DOHH2 (cell line): ENCODE data around the gene BCORL1.

Experiments used
- H3F3A ChIP-seq: fragments of 200-600 bp; sonication (generic), shearing (Covaris generic); 2 replicates; pipeline ENCODE4 v1.6.0; 2016; ENCODE audit warnings: antibody characterized with exemption, mild to moderate bottlenecking; ENCODE audit not compliant: control insufficient read depth, insufficient read depth
- H3K27ac ChIP-seq: fragments of 200-600 bp; sonication (generic); 2 replicates; pipeline ENCODE4 v1.5.1; 2014; ENCODE audit warnings: low read depth, mild to moderate bottlenecking, low read length, moderate library complexity
- H3K27me3 ChIP-seq: fragments of 200-600 bp; sonication (generic); 2 replicates; pipeline ENCODE4 v1.6.1; 2014; ENCODE audit warnings: mild to moderate bottlenecking, low read length, mixed read lengths; ENCODE audit not compliant: control insufficient read depth
- H3K36me3 ChIP-seq: fragments of 200-600 bp; sonication (generic); 2 replicates; pipeline ENCODE4 v1.6.1; 2014; ENCODE audit warnings: mild to moderate bottlenecking, low read length, moderate library complexity, mixed read lengths; ENCODE audit not compliant: control insufficient read depth
- H3K4me1 ChIP-seq: fragments of 200-600 bp; sonication (generic); 2 replicates; pipeline ENCODE4 v1.6.1; 2014; ENCODE audit warnings: mild to moderate bottlenecking, low read length, mixed read lengths; ENCODE audit not compliant: control insufficient read depth
- H3K4me2 ChIP-seq: fragments of 200-600 bp; sonication (generic); 2 replicates; pipeline ENCODE4 v1.6.0; 2014; ENCODE audit warnings: mild to moderate bottlenecking, low read length, moderate library complexity
- H3K4me3 ChIP-seq: fragments of 200-600 bp; sonication (generic); 2 replicates; pipeline ENCODE4 v1.5.1; 2014; ENCODE audit warnings: mild to moderate bottlenecking, low read length, mixed read lengths
- H3K79me2 ChIP-seq: fragments of 200-600 bp; sonication (generic); 2 replicates; pipeline ENCODE4 v1.6.1; 2014; ENCODE audit warnings: mild to moderate bottlenecking, low read length, mixed read lengths; ENCODE audit not compliant: control insufficient read depth
- H3K9me2 ChIP-seq: fragments of 200-600 bp; sonication (generic); replicated peaks from 2 replicates; pipeline ENCODE4 v1.6.1; 2014; ENCODE audit warnings: mild to moderate bottlenecking, low read length, mixed read lengths; ENCODE audit not compliant: control insufficient read depth
- H3K9me3 ChIP-seq: fragments of 200-600 bp; sonication (generic); 2 replicates; pipeline ENCODE4 v1.6.1; 2014; ENCODE audit warnings: antibody characterized with exemption, low read length, mixed read lengths; ENCODE audit not compliant: control insufficient read depth, insufficient read depth
- H4K20me1 ChIP-seq: fragments of 200-600 bp; sonication (generic); 2 replicates; pipeline ENCODE4 v1.6.0; 2014; ENCODE audit warnings: low read depth, mild to moderate bottlenecking, antibody characterized with exemption, low read length, moderate library complexity; ENCODE audit not compliant: control insufficient read depth, insufficient read depth
- EZH2phosphoT487 ChIP-seq: fragments of 200-600 bp; sonication (generic); IDR thresholded peaks from 2 replicates; pipeline ENCODE4 v1.6.1; 2017; ENCODE audit warnings: borderline replicate concordance, mild to moderate bottlenecking, antibody characterized with exemption, low read length, moderate library complexity, mixed read lengths
- TF ChIP-seq, protein P1 (sequence below): fragments of 200-600 bp; sonication (generic); IDR thresholded peaks from one replicate; pipeline ENCODE4 v1.5.1; 2014; ENCODE audit warnings: antibody characterized with exemption, mild to moderate bottlenecking, low read depth, low read length; ENCODE audit not compliant: poor library complexity, severe bottlenecking

The BCORL1 gene

DNA sequence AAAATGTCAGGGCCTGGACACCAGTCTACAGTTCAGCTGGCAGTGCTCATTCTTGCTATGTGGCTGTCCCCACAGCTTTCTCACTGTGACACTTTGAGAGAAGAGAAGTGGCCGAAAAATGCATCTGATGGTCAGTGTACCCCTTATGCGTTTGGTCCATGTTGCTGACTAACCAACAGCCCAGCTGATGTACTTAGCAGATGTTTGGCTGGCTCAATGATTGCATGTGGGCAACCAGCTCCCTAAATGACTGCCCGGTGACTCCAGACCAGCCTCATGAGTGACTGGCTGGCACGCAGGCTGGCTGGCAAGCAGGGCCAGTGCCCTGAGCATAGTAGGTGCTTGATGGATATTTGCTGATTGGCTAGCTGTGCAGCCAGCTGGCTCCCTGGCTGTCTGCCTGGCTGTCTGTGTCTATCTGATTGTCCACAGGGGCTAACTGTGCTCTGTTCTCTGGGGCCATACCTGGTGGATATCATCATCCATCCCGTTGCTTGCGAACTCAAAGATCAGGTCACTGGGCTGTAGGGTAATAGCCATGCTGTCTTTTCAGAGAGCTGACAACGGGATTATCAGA, 98.4 kb downstream of the BCORL1 start:
- H4K20me1 ChIP-seq: no peaks in the 10 kb centered on the region

DNA sequence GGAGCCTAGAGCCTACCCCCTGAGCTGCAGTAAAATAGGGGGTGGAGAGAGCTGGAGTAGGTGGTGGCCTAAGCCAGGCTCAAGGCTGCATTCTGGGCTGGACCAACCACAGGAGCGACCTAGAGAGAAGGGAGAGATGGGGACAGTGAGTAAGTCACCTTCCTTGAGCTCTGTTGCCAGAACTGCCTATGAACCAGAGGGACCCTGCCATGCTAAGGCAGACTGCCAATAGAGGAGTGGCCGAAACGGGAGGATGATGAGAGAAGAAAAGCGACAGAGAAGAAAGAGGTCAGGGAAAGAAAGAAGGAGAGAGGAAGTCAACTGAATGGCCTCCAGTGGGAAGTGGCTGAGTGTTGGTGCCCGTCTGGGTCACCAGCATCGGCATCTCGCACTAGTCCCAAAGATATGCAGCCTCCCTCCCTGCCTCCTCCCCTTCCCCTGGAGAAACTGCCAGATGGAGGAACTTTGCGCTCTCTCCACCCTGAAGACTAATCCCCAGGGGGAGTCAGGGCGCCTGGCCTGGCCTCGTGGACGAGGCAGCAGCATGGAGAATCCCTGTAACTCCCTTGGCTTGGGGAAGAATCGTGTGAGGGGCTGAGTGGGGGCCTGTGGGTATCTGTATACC, 99.1 kb downstream of the BCORL1 start:
- Histone ChIP-seq H3K27me3 (no peaks in the 10 kb centered on the region), H3K4me1 (peaks cover 53% of the 10 kb centered on the region), H3F3A (peaks cover 16% of the 10 kb centered on the region), H3K79me2 (peaks cover 43% of the 10 kb centered on the region), H3K9me3 (no peaks in the 10 kb centered on the region), H3K9me2 (no peaks in the 10 kb centered on the region), H3K27ac (peak overlapping the region; percentile 97), H3K4me2 (no peak overlapping the region), H3K4me3 (no peak overlapping the region), H3K36me3 (peaks cover 22% of the 10 kb centered on the region), H4K20me1 (no peaks in the 10 kb centered on the region)
- TF ChIP-seq, protein P1, sequence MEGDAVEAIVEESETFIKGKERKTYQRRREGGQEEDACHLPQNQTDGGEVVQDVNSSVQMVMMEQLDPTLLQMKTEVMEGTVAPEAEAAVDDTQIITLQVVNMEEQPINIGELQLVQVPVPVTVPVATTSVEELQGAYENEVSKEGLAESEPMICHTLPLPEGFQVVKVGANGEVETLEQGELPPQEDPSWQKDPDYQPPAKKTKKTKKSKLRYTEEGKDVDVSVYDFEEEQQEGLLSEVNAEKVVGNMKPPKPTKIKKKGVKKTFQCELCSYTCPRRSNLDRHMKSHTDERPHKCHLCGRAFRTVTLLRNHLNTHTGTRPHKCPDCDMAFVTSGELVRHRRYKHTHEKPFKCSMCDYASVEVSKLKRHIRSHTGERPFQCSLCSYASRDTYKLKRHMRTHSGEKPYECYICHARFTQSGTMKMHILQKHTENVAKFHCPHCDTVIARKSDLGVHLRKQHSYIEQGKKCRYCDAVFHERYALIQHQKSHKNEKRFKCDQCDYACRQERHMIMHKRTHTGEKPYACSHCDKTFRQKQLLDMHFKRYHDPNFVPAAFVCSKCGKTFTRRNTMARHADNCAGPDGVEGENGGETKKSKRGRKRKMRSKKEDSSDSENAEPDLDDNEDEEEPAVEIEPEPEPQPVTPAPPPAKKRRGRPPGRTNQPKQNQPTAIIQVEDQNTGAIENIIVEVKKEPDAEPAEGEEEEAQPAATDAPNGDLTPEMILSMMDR: no peak
- TF ChIP-seq EZH2phosphoT487: no peak

More for the DNA sequence above, 98.4 kb downstream of the BCORL1 start:
- no peak overlapping the region for H3K4me2 ChIP-seq
- H3K9me3 ChIP-seq: no peaks in the 10 kb centered on the region
- H3K4me1 ChIP-seq: peaks cover 46% of the 10 kb centered on the region
- no peak overlapping the region for H3K4me3 ChIP-seq
- TF ChIP-seq EZH2phosphoT487: no peak
- TF ChIP-seq, protein P1: no peak
- H3K36me3 ChIP-seq: peaks cover 16% of the 10 kb centered on the region
- H3K9me2 ChIP-seq: no peaks in the 10 kb centered on the region
- peak overlapping the region; percentile 97; the same call in 1 of the 2 replicates for H3K27ac ChIP-seq
- peaks cover 16% of the 10 kb centered on the region for H3F3A ChIP-seq
- peaks cover 37% of the 10 kb centered on the region for H3K79me2 ChIP-seq
- H3K27me3 ChIP-seq: no peaks in the 10 kb centered on the region

DNA sequence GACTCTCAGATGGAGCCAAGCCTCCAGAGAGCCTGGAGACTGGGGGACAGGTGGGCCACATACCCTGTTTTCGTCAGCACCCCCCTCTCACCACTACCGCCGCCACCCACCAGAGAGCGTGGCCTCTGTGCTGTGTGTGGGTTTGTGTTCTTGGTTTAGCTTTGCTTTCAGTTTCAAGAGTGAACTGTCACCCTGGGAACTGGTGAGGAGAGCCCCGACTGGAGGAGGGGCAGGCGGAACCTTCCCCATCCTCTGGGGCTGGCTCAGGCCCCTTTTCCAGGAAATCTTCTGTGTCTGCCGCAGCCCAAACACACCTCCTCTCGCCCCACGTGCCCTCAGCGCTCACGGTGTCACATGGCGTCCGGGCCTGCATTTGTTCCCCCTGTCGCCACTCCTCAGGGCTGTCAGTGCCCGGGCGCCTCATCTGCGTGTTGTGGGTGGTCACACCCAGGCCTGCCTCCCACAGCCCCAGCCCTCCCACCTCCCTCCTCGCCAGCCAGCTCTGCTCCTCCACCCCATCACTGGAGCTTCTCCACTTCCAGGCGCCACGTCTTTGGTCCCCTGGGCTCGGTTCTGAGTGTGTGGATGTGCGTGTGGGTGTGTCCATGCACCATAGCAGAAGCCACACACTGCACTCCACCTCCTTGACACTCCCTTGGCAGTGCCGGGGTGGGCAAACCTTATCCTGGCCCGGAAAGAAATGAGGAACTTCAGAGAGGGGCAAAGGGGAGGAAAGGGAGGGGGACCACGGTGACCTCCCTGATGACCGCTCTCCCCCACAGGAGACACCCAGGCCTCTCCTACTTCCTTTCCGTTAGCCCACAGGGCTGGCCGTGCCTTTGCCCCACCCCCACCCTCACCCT, 100.0 kb downstream of the BCORL1 start:
- peak overlapping the region; percentile 74 for H3K4me3 ChIP-seq
- H3K9me3 ChIP-seq: no peaks in the 10 kb centered on the region
- no peaks in the 10 kb centered on the region for H4K20me1 ChIP-seq
- peaks cover 21% of the 10 kb centered on the region for H3K36me3 ChIP-seq
- peak overlapping the region; percentile 97 for H3K27ac ChIP-seq
- peak overlapping the region; percentile 97 for H3K4me2 ChIP-seq
- peaks cover 50% of the 10 kb centered on the region for H3K79me2 ChIP-seq
- H3F3A ChIP-seq: peaks cover 16% of the 10 kb centered on the region
- TF ChIP-seq EZH2phosphoT487: no peak
- TF ChIP-seq, protein P1: peak; percentile 30
- no peaks in the 10 kb centered on the region for H3K9me2 ChIP-seq
- peaks cover 62% of the 10 kb centered on the region for H3K4me1 ChIP-seq
- H3K27me3 ChIP-seq: no peaks in the 10 kb centered on the region
